GM18502 (cell line): ENCODE measurements around the gene DAGLA.

ENCODE experiments used
- ATAC-seq: cut with Tn5 transposase; IDR thresholded peaks from one replicate; pipeline ENCODE4 v1.9.1; 2021; ENCODE audit warnings: mild to moderate bottlenecking; ENCODE audit not compliant: unreplicated experiment, poor library complexity

Gene DAGLA

DNA sequence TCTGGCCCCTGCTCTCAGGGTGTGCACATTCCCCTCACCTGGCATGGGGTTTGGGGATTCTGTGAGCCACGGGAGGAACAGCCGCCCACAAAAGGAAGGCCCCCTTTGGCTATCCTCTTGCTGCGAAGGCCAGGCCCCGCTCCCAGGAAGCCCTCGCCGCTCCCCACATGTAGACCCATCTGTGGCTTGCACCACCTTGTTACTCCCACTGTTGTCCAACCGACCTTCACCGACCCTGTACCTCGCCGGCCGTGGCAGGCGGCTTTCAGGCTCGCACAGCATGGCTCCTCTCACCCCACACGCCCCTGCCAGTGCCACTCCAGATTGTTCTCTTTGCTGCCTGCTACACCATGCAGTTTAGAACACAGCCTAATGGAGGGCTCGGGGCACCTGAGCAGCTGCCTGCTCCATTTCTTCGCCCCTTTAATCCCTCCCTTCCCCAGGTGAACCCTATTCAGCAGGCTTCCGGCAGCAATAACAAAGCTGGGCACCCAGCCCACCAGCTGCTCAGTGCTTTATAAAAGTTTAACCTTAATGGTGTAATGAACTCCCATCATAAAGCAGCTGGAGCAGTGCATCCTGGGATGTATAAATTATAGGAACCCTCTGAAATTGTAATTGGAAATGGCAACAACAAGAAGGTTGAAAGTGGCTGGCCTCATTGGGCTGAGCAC lies 10.7 kb downstream of the DAGLA start:
- ATAC-seq = no peak

DNA sequence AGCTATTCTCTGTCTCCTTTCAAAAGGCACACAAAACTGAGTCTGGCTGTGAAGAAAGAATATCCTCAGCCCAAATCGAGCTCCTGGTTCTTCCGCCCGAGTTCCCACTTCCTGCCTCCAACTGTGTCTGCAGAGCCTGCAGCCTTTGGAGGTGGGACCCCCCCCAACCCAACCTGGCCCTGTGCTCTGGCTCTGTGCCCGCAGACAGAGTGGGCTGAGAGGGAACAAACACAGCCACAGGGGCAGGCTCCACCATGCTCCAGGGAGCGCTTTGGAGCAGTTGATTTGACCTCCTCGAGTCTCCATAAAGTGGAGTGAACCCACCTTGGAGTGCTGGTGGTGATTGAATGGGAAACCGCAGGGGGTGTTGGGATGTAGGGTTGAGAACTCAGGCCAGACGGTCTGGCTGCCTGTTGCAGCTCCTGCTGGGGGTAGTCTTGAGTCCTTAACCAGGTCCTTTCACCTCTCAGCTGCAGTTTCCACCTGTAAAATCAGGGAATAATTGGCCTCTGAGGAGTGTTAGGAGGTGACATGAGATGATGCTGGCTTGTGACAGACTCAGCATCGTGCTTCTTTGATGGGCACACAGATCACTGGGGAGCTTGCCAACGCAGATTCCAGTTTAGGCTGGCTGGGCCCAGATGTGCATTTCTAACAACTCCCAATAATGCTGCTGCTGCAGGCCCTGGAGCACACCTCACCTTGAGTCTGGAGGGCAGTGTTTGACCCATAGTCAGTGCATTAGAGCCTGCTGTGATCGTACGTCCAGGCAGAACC lies 11.4 kb downstream of the DAGLA start:
- no peak for ATAC-seq

GRCh38 chr11:61693922-61694601 lies 13.9 kb downstream of the DAGLA start:
- no peak for ATAC-seq

- no peak for ATAC-seq
Measured at GRCh38 chr11:61694602-61694939, 14.4 kb downstream of the DAGLA start.

DNA sequence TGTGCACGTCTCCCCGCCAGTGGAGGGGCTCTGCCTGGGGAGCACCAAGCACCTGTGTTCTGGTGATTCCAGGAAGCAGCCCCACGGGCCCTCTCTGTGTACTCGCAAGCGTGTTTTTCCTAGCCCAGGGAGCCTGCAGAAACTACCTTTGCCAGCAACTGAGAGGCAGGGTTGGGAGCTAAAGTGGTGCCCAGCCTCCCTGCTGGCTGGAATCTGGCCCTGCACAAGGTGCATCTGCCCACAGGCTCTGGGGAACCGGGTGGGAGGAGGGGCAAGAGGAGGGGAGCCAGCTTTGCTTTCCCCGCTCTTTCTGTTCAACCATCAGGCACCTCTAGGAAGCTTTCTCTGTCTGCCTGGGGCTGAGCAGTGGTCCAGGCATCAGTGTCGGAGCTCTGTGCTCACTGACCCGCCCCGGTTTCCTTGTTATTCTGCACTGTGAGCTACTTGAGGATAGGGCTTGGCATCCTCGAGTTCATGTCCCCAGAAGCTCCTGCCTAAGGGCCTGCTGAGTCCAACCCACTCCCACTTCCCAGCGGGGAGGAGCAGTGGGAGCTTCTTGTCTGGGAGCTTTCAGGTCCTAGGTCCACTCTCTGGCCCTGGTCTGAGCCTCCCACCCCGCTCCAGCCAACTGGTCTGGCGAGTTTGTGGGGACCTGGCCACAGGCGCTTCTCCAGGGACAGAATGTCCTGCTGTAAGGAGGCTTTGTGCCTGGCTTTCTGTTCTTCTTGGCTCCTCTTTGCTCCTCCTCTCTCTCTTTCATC lies 14.9 kb downstream of the DAGLA start:
- ATAC-seq = no peak

- ATAC-seq = peak; percentile 81
Measured at GRCh38 chr11:61695917-61696316, 15.7 kb downstream of the DAGLA start.

GRCh38 chr11:61696602-61697001 lies 16.4 kb downstream of the DAGLA start:
- no peak for ATAC-seq

- no peak for ATAC-seq
Measured at GRCh38 chr11:61697078-61697502, 16.9 kb downstream of the DAGLA start.

DNA sequence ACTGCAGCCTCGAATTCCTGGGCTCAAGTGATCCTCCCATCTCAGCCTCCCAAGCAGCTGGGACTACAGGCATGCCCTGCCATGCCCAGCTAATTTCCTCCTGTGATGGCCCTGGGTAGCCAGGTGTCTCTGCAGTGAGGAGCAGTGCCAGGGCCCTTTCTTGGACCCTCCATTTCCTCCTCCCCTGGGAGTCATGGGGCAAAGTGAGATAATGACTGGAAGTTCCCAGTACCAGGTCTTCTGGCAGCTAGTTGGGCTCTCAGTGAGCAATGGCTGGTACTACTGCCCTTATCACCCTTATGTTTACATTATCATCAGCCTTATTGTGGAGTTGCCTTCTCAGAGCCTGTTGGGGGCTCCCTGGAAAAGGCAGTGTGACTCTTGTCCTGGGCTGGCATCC lies 17.6 kb downstream of the DAGLA start:
- no peak for ATAC-seq

DNA sequence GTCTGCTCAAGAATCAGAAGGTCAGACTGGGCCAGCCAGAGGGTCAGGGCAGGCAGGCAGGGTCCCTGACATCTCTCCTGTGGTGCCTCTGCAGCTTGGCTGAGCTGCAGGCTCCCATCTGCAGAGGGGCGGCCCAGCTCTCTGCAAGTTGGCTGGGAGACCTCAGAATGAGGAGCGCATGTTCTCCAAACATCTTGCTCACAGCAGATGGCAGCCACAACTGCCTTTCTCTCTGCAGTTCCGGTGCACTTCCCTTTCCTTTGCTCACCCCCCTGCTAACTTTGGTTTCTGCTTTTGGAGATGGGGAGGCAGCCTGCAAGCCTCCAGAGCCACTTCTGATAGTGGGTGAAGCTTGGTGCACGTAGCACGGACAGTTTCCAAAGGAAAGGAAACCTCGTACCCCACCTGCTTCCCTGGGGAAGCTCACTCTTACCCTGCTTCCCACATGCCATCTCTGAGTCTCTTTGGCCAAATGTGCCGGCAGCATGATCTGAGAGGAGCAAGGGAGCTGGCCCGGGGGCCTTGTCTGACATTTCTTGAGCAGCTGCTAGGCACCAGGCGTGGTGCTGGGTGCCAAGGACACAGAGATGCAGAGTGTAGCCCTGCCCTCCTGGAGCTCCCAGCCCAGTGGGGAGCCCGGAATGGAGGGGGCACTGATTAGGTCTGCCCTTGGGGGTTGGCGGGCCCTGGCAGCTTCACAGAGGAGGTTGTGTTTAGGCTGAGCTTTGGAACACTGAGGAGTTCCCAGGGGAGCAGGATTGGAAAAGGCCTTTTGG lies 18.2 kb downstream of the DAGLA start:
- ATAC-seq = no peak

DNA sequence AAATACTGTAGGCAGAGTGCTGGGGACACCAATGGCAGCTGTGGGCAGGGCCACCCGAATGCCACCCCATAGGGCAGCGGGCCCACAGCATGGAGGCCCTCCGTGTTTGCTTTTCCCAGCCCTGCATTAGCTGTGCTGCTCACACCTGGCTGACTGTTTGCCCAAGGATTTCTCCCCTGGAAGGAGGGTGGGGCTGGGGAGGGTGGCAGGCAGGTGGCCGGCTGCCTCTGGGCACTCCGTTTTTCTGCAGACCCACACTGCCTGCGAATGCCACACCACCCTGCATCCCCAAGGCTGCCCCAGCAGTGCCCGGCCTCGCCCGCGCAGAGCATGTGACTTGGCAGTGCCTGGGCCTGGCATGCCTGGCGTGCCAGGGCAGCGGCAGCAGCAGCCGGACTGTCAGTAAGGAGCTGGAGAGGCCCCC lies 19.6 kb downstream of the DAGLA start:
- no peak for ATAC-seq

- no peak for ATAC-seq
Measured at GRCh38 chr11:61700212-61700611, 20.0 kb downstream of the DAGLA start.

DNA sequence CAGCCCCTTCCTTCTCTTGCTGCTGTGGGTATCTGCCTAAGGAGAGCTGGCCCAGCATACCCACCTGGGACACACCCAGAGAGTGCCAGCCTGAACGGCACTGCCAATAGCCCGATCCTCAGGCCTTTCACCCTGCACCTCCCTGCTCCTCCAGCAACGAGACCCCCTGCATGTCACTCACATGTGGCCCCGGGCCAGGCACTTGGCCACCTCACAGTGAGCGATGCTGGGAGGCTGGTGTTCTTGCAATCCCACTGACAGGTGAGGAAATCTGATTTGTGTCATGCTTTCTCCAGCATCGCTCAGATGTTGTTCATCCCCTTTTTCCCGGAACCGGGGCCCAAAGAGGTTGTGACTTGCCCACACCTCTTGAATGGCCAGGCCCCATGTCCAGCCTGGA lies 20.5 kb downstream of the DAGLA start:
- no peak for ATAC-seq

DNA sequence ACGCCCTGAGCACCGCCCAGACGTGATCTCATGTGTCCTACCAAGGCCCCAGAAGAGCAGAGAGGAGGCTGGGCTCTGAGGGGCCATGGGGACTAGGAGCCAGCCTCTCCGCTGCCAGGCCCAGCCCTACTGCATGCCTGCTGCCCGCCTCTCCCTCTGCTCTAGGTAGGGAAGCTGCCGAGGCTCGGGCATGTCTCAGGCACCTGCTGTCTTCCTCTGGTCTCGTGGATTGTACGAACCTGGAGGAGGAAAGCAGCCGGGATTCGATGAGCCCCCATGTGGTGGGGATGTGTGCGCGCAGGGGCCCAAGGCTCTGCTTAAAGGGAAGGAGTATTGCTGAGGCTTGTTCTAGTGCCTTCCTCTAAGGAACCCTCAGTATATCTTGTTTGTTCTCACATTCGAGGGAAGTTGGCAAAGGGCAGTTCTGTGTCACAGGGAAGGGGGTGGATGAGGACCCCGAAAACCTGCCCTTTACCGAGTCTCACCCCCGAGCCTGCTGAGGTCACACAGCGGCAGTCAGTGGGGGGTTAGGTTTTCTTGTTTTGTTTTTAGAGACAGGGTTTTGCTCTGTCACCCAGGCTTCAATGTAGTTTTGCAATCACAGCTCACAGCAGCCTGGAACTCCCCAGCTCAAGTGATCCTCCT lies 21.2 kb downstream of the DAGLA start:
- no peak for ATAC-seq

GRCh38 chr11:61702701-61703312 lies 22.6 kb downstream of the DAGLA start:
- no peak for ATAC-seq

DNA sequence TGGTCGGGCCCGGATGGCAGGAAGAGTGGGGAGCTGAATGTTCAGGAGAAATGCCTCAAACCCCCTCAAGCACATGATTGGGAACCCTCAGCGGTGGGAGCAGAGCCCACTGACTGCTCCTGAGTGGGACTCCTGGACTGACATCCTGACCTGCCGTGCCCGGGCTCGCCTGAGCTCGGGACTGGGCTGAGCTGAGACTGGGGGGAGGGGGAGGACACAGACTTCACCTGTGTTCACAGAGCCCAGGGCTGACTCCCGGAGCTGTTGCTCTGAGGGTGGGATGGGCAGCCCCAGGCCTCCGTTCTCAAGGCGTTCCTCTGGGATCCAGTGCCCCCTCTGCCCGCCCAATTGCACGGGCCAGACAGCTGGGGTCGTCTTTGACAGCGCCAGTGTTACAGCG lies 24.6 kb downstream of the DAGLA start:
- no peak for ATAC-seq

DNA sequence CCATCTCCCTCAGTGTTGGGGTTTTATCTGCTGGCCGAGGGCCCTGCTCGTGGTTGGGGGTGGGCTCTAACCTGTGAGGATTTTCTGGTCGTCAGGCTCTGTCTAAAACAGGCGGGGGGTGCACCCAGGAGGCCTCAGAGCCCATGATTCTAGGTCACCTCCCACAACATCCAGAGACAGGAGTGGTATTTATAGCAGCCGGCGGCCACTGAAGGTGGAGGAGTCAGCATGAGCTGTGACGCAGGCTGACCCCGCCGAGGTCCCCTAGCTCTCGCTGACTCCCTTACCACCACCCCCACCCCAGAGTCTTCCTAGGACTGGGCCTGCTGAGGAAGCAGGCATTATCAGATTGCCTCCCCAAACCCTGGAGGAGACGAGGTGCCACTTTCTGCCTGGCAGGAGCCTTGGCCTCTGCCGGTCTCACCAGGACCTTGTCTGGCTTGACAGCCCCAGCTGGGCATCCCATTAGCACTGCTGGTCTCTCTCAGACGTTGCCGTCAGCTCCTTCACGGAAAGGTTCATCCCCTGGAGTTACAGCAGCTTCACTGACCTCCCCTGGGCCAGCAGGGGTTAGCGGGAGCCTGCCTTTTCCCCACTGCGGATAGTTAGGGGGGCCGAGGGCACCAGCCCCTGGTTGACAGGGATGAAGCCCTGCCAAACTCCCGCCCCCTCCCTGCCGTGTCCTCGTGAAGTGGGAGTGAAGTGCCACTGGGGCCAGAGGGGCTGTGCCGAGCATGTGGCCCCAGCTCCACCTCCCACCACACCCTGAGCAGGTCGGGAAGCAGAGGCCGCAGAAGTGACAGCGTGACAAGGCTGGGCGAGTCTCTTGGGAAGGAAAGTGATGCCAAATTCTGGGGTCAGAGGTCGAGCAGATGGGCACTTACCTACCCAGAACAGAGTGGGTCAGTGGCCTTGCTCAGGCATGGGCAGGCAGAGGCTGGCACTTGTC lies 26.5 kb downstream of the DAGLA start:
- ATAC-seq = no peak

DNA sequence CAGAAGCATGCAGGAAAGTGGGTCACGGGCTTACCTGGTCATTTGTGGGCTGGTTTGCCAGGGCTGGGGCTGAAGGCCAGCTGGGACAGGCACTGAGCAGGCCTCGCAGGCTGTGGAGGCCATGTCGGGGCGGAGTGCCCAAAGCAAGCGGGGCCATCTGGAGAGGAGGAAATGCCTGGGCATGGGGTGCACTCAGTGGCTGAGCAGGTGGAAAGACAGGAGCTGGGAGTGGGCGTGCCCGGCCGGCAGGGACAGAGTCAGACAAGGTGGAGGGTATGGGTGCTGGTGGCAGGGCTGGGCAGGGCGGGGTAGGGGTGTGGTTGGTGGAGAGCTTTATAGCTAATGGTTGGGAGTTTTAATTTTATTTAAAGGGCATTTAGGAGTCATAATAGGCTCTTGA lies 27.4 kb downstream of the DAGLA start:
- ATAC-seq = no peak
